Endothelial cell of umbilical vein (primary cell): Measurements from ENCODE around the gene DGAT2L6. TPM values are rescaled to one million over a fixed set of nuclear protein-coding genes. Genes with fewer than 3 reads are reported as not detected.
"Not testable (repeated sequence)": the region's sequence is repeated elsewhere in the genome, so short reads cannot be mapped to it uniquely, and the experiment has no call there.

Source experiments
- BruUV-seq: library from RNA; stranded (reverse); fragments of 400-500 nt; replicated peaks from 2 replicates; lab custom pipeline; 2021; lab: Mats Ljungman, UMichigan
- CTCF ChIA-PET: fragments of 300-600, 350-600 bp; sonication (Branson Sonifier 250); formaldehyde crosslinking; loops from one replicate; lab custom pipeline; 2021; ENCODE audit warnings: antibody characterized with exemption, inconsistent platforms; lab: Charles Lee
- POLR2A ChIA-PET: fragments of 300-600, 350-600 bp; sonication (Branson Sonifier 250); formaldehyde crosslinking; loops from one replicate; lab custom pipeline; 2021; ENCODE audit warnings: antibody characterized with exemption, inconsistent platforms; lab: Charles Lee
- DNase-seq: peaks from one replicate; pipeline ENCODE4 v3.0.0-alpha.2; 2011; ENCODE audit warnings: low read depth, low spot score
- FAIRE-seq: peaks from 2 replicates; lab custom pipeline; 2011; peaks lifted over from hg19 to GRCh38; lab: Jason Lieb, UNC
- H2AFZ ChIP-seq: 2 replicates; pipeline ENCODE4 v1.6.0; 2012; ENCODE audit warnings: low read depth, low read length, control low read depth, inconsistent platforms
- H3K27ac ChIP-seq: 2 replicates; pipeline ENCODE4 v1.5.1; 2011; ENCODE audit warnings: low read depth, mild to moderate bottlenecking, control low read depth, low read length, moderate library complexity; ENCODE audit not compliant: insufficient read depth
- H3K27me3 ChIP-seq, 2 experiments: 2 replicates each; pipeline versions ENCODE4 v1.6.0 to v1.6.1; 2011; ENCODE audit warnings: low read length in 2 of 2, mixed read lengths in 1 of 2; ENCODE audit not compliant: control insufficient read depth in 2 of 2, insufficient read depth in 2 of 2
- H3K36me3 ChIP-seq, 2 experiments: 2 replicates in 1 of 2; 3 replicates in 1 of 2; pipeline ENCODE4 v1.5.1; 2011; ENCODE audit warnings: low read length in 2 of 2, mild to moderate bottlenecking in 1 of 2, moderate library complexity in 1 of 2; ENCODE audit not compliant: control insufficient read depth in 2 of 2, insufficient read depth in 2 of 2; ENCODE audit errors: extremely low read depth in 1 of 2
- H3K4me1 ChIP-seq: 3 replicates; pipeline ENCODE4 v1.5.1; 2011; ENCODE audit warnings: mild to moderate bottlenecking, low read length; ENCODE audit not compliant: control insufficient read depth, insufficient read depth; ENCODE audit errors: extremely low read depth
- H3K4me2 ChIP-seq: 2 replicates; pipeline ENCODE4 v1.6.1; 2011; ENCODE audit warnings: low read length, control low read depth, mixed read lengths; ENCODE audit not compliant: insufficient read depth
- H3K4me3 ChIP-seq, 3 experiments: fragments of 200-600 bp in 1 of 3; sonication (generic), shearing (Covaris generic) in 1 of 3; replicated peaks in 1 of 3; 2 replicates each; pipeline ENCODE4 v1.5.1; 2011 to 2016; ENCODE audit warnings: control low read depth in 3 of 3, low read length in 3 of 3, mild to moderate bottlenecking in 2 of 3, inconsistent platforms in 1 of 3, low read depth in 1 of 3, moderate library complexity in 1 of 3; ENCODE audit not compliant: insufficient read depth in 1 of 3
- H3K79me2 ChIP-seq: 2 replicates; pipeline ENCODE4 v1.6.0; 2012; ENCODE audit warnings: low read length, inconsistent platforms; ENCODE audit not compliant: control insufficient read depth, insufficient read depth
- H3K9ac ChIP-seq: replicated peaks from 2 replicates; pipeline ENCODE3; 2011; ENCODE audit warnings: low read length, control low read depth; ENCODE audit not compliant: insufficient read depth; ENCODE audit errors: extremely low read depth
- H3K9me1 ChIP-seq: replicated peaks from 3 replicates; pipeline ENCODE4 v1.6.0; 2011; ENCODE audit warnings: mild to moderate bottlenecking, low read length; ENCODE audit not compliant: control insufficient read depth, insufficient read depth; ENCODE audit errors: extremely low read depth
- H3K9me3 ChIP-seq: replicated peaks from 2 replicates; pipeline ENCODE4 v1.5.1; 2012; ENCODE audit warnings: low read length, inconsistent platforms; ENCODE audit not compliant: control insufficient read depth, insufficient read depth
- H4K20me1 ChIP-seq: replicated peaks from 2 replicates; pipeline ENCODE3; 2011; ENCODE audit warnings: mild to moderate bottlenecking, low read length; ENCODE audit not compliant: control insufficient read depth, insufficient read depth; ENCODE audit errors: extremely low read depth
- EZH2 ChIP-seq: IDR thresholded peaks from 2 replicates; pipeline ENCODE4 v1.6.1; 2012; ENCODE audit warnings: borderline replicate concordance, low read depth, mild to moderate bottlenecking, moderate library complexity, low read length, inconsistent platforms; ENCODE audit not compliant: severe bottlenecking
- FOS ChIP-seq: IDR thresholded peaks from 2 replicates; pipeline ENCODE4 v1.6.1; 2011; ENCODE audit warnings: mild to moderate bottlenecking, low read length, moderate library complexity, borderline replicate concordance; ENCODE audit not compliant: insufficient read depth
- GATA2 ChIP-seq: IDR thresholded peaks from 2 replicates; pipeline ENCODE4 v1.7.0; 2011; ENCODE audit warnings: low read depth, mild to moderate bottlenecking, moderate library complexity, mixed read lengths, low read length; ENCODE audit not compliant: insufficient read length, insufficient read depth
- JUN ChIP-seq: IDR thresholded peaks from 2 replicates; pipeline ENCODE4 v1.6.1; 2011; ENCODE audit warnings: borderline replicate concordance, low read depth; ENCODE audit not compliant: insufficient read length, insufficient read depth
- MYC ChIP-seq: IDR thresholded peaks from one replicate; pipeline ENCODE4 v1.6.1; 2011; ENCODE audit warnings: mild to moderate bottlenecking, low read depth, low read length
- POLR2A ChIP-seq: IDR thresholded peaks from 2 replicates; pipeline ENCODE4 v1.6.1; 2012; ENCODE audit warnings: low read depth, mild to moderate bottlenecking, control low read depth, low read length
- POLR2AphosphoS5 ChIP-seq: IDR thresholded peaks from 2 replicates; pipeline ENCODE4 v1.6.1; 2012; ENCODE audit warnings: low read depth, mild to moderate bottlenecking, control low read depth, low read length, moderate library complexity; ENCODE audit not compliant: insufficient read depth
- dilution Hi-C: fragments of 300-500 bp; cut with MboI; formaldehyde crosslinking; loops from one replicate; pipeline ENCODE4 v1.15.0; 2019; ENCODE audit warnings: low sequenced_read_pairs; ENCODE audit not compliant: extremely low pct_ligation_motif_present
- intact Hi-C: fragments of 100-400 bp; cut with micrococcal nuclease; formaldehyde crosslinking; loops from one replicate; pipeline ENCODE4 v1.10.0; 2022
- polyA plus RNA-seq, 4 experiments: library from polyadenylated mRNA; depleted of rRNA in 3 of 4; stranded (reverse) in 3 of 4; unstranded in 1 of 4; fragments of >200 nt; gene quantifications; 2 replicates each; pipeline versions ENCODE4 v1.2.1 to v1.2.3, GENCODE V29; 2011 to 2012; ENCODE audit warnings: missing spikeins in 1 of 4
- total RNA-seq: library from RNA; stranded (reverse); gene quantifications from 2 replicates; pipeline ENCODE4 v1.2.3, GENCODE V29; 2021
- TF ChIP-seq, protein P1 (sequence below), 2 donors: IDR thresholded peaks; 1 replicate in 1 of 2; 2 replicates in 1 of 2; pipeline ENCODE4 v1.5.1; 2011; ENCODE audit warnings: low read length in 2 of 2, mild to moderate bottlenecking in 2 of 2, moderate library complexity in 2 of 2, control low read depth in 1 of 2, inconsistent platforms in 1 of 2, low read depth in 1 of 2; ENCODE audit not compliant: insufficient read depth in 1 of 2; ENCODE audit errors: extremely low read depth in 1 of 2
- TF ChIP-seq, protein P2 (sequence below): IDR thresholded peaks from 2 replicates; pipeline ENCODE4 v1.6.1; 2011; ENCODE audit not compliant: insufficient read depth, insufficient read length

DGAT2L6 gene
- total and polyA plus RNA-seq, 2 donors (not counting 3 experiments of a cell fraction or from before 2014, with no cell fraction given), result not detected

DNA sequence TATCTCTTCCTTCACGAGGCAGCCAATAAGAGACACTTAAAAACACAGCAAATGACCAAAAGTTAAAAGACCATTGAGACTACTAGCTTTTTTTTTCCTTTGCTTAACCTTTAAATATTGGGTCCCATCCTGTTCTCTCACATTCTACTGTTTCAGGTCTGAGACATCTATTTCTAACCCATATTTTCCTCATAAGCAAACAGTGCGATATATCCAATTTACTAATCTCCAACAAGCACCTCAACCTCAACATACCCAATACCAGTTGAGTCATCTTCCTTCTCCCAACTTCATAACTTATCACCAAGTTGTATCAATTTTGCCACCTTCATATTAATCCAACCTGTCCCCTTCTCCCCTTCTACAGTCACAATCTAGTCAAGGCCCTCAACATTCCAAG is 64.2 kb downstream of the DGAT2L6 start:
- BruUV-seq, result no TSS peak
- dilution Hi-C loops (no loop called here), intact Hi-C loops (no loop called here)
- DNase-seq (no peak), FAIRE-seq (no peak)
- no peak overlapping the region for H2AFZ ChIP-seq
- no peaks in the 10 kb centered on the region for H4K20me1 ChIP-seq
- POLR2A ChIA-PET, result no interaction called here
- no peak overlapping the region for H3K4me2 ChIP-seq
- TF ChIP-seq MYC (no peak), GATA2 (no peak), POLR2A (no peak), FOS (no peak), EZH2 (no peak), POLR2AphosphoS5 (no peak), JUN (no peak)
- TF ChIP-seq, protein P1, sequence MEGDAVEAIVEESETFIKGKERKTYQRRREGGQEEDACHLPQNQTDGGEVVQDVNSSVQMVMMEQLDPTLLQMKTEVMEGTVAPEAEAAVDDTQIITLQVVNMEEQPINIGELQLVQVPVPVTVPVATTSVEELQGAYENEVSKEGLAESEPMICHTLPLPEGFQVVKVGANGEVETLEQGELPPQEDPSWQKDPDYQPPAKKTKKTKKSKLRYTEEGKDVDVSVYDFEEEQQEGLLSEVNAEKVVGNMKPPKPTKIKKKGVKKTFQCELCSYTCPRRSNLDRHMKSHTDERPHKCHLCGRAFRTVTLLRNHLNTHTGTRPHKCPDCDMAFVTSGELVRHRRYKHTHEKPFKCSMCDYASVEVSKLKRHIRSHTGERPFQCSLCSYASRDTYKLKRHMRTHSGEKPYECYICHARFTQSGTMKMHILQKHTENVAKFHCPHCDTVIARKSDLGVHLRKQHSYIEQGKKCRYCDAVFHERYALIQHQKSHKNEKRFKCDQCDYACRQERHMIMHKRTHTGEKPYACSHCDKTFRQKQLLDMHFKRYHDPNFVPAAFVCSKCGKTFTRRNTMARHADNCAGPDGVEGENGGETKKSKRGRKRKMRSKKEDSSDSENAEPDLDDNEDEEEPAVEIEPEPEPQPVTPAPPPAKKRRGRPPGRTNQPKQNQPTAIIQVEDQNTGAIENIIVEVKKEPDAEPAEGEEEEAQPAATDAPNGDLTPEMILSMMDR (IDR thresholded peaks at IDR 0.05; ENCODE audit: extremely low read depth in 1 of 2, insufficient read depth in 1 of 2, low read depth in 1 of 2, low read length in 2 of 2), result no peak
- TF ChIP-seq, protein P2, sequence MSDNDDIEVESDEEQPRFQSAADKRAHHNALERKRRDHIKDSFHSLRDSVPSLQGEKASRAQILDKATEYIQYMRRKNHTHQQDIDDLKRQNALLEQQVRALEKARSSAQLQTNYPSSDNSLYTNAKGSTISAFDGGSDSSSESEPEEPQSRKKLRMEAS, result no peak
- no peak overlapping the region for H3K27ac ChIP-seq
- no peaks in the 10 kb centered on the region for H3K9me1 ChIP-seq
- CTCF ChIA-PET, result no interaction called here
- H3K4me1 ChIP-seq, result no peaks in the 10 kb centered on the region
- no peak overlapping the region for H3K9ac ChIP-seq
- no peak overlapping the region for H3K4me3 ChIP-seq
- H3K27me3 ChIP-seq, result no peaks in the 10 kb centered on the region
- H3K79me2 ChIP-seq, result no peaks in the 10 kb centered on the region
- no peaks in the 10 kb centered on the region for H3K36me3 ChIP-seq
- H3K9me3 ChIP-seq, result no peaks in the 10 kb centered on the region

DNA sequence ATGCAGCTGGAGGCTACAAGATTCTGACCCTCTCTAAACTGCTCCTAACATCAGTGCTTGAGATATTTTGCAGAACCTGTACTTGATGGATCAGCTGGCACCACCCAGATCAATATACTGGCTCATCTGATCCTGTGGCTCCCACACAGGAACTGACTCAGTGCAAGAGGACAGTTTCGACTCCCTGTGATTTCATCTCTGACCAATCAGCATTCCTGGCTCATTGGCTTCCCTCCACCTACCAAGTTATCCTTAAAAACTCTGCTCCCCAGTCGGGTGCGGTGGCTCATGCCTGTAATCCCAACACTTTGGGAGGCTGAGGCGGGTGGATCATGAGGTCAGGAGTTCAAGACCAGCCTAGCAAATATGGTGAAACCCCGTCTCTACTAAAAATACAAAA is 66.3 kb downstream of the DGAT2L6 start:
- FAIRE-seq, H3K79me2 ChIP-seq, H2AFZ ChIP-seq, BruUV-seq, H3K27ac ChIP-seq, H3K27me3 ChIP-seq, H3K4me3 ChIP-seq, dilution Hi-C loops, POLR2A ChIA-PET, H3K36me3 ChIP-seq, H4K20me1 ChIP-seq, H3K4me1 ChIP-seq, H3K9me1 ChIP-seq, DNase-seq, H3K4me2 ChIP-seq, H3K9ac ChIP-seq, intact Hi-C loops, CTCF ChIA-PET, H3K9me3 ChIP-seq: not testable (repeated sequence)
